ENCODE results near the gene NDEL1. TPM values are rescaled to one million over a fixed set of nuclear protein-coding genes. Genes with fewer than 3 reads are reported as not detected.

The NDEL1 gene
- total RNA-seq, 1 experiment from 2014 or later = 39.2 TPM

- ATAC-seq (no peak), DNase-seq (ENCODE audit: low read depth, low spot score) (no peak)
- no peak overlapping the region for H2AFZ ChIP-seq (ENCODE audit: low read depth, low read length, poor library complexity, severe bottlenecking)
- no TSS peak for BruUV-seq (replicated peaks)
- TF ChIP-seq ATF3 (IDR thresholded peaks at IDR 0.05) (no peak), EGR1 (IDR thresholded peaks at IDR 0.05; ENCODE audit: low read depth) (no peak), EZH2 (IDR thresholded peaks at IDR 0.05) (no peak)
- no peak overlapping the region for H3K4me3 ChIP-seq (replicated peaks in 1 of 2; ENCODE audit: low read depth in 1 of 2, low read length in 2 of 2)
- H3K36me3 ChIP-seq (ENCODE audit: control insufficient read depth in 1 of 2, insufficient read depth in 2 of 2, low read length in 2 of 2) = peaks cover 13 to 27% of the 10 kb centered on the region in 2 experiments; a peak in 3 of 4 replicates
- no peak overlapping the region for H3K4me2 ChIP-seq (ENCODE audit: low read length)
- H3K9me3 ChIP-seq (ENCODE audit: control insufficient read depth in 1 of 2, insufficient read depth in 1 of 2, low read depth in 1 of 2, low read length in 2 of 2) = no peaks in the 10 kb centered on the region
- no peaks in the 10 kb centered on the region for H3K9me2 ChIP-seq (ENCODE audit: insufficient read depth)
- POLR2A ChIA-PET = no interaction called here
- no peak overlapping the region for H3K27ac ChIP-seq (ENCODE audit: low read depth, low read length)
- intact Hi-C loops (cut with micrococcal nuclease) = no loop called here
- peaks cover 95% of the 10 kb centered on the region for H3K79me2 ChIP-seq (ENCODE audit: insufficient read depth, low read length)
- CTCF ChIA-PET = no interaction called here
- no peak overlapping the region for H3K9ac ChIP-seq (ENCODE audit: low read length)
- peaks cover 8% of the 10 kb centered on the region; the same call in 1 of the 2 replicates for H4K20me1 ChIP-seq (ENCODE audit: insufficient read depth)
- H3K4me1 ChIP-seq (ENCODE audit: control insufficient read depth in 1 of 2, insufficient read depth in 2 of 2, low read length in 2 of 2) = peaks cover 6 to 9% of the 10 kb centered on the region in 2 experiments
- H3K27me3 ChIP-seq (ENCODE audit: insufficient read depth, low read length) = no peaks in the 10 kb centered on the region
- RAD21 ChIA-PET (ENCODE audit: low non-redundant PET in 1 of 2, low total read pairs in 2 of 2, uncharacterized antibody in 2 of 2, unreplicated experiment in 2 of 2) = no interaction called here
These were observed 6.0 kb downstream of the NDEL1 start for GRCh38 chr17:8441690-8442089.

- intact Hi-C loops (cut with micrococcal nuclease) = no loop called here
- Histone ChIP-seq H3K36me3 (ENCODE audit: control insufficient read depth in 1 of 2, insufficient read depth in 2 of 2, low read length in 2 of 2) (peaks cover 16 to 30% of the 10 kb centered on the region in 2 experiments; a peak in 3 of 4 replicates), H4K20me1 (ENCODE audit: insufficient read depth) (peaks cover 8% of the 10 kb centered on the region; the same call in 1 of the 2 replicates), H3K79me2 (ENCODE audit: insufficient read depth, low read length) (peaks cover 92% of the 10 kb centered on the region), H3K9me3 (ENCODE audit: control insufficient read depth in 1 of 2, insufficient read depth in 1 of 2, low read depth in 1 of 2, low read length in 2 of 2) (no peaks in the 10 kb centered on the region), H2AFZ (ENCODE audit: low read depth, low read length, poor library complexity, severe bottlenecking) (no peak overlapping the region), H3K9me2 (ENCODE audit: insufficient read depth) (no peaks in the 10 kb centered on the region), H3K27me3 (ENCODE audit: insufficient read depth, low read length) (no peaks in the 10 kb centered on the region), H3K9ac (ENCODE audit: low read length) (no peak overlapping the region), H3K4me3 (replicated peaks in 1 of 2; ENCODE audit: low read depth in 1 of 2, low read length in 2 of 2) (no peak overlapping the region), H3K27ac (ENCODE audit: low read depth, low read length) (no peak overlapping the region), H3K4me1 (ENCODE audit: control insufficient read depth in 1 of 2, insufficient read depth in 2 of 2, low read length in 2 of 2) (peaks cover 2 to 3% of the 10 kb centered on the region in 2 experiments; a peak in 2 of 4 replicates), H3K4me2 (ENCODE audit: low read length) (no peak overlapping the region)
- BruUV-seq (replicated peaks) = no TSS peak
- ChIA-PET CTCF (no interaction called here), RAD21 (ENCODE audit: low non-redundant PET in 1 of 2, low total read pairs in 2 of 2, uncharacterized antibody in 2 of 2, unreplicated experiment in 2 of 2) (no interaction called here), POLR2A (no interaction called here)
- DNase-seq (ENCODE audit: low read depth, low spot score) = no peak
- no peak for ATAC-seq
- no peak for TF ChIP-seq EGR1 (IDR thresholded peaks at IDR 0.05; ENCODE audit: low read depth)
- TF ChIP-seq POLR2AphosphoS5 (IDR thresholded peaks at IDR 0.05; ENCODE audit: low read depth, low read length) = no peak
- no peak for TF ChIP-seq ZBTB33 (IDR thresholded peaks at IDR 0.05; ENCODE audit: extremely low read depth, insufficient replicate concordance, low read length)
- TF ChIP-seq EZH2phosphoT487 (IDR thresholded peaks at IDR 0.05; ENCODE audit: borderline replicate concordance) = no peak
- no peak for TF ChIP-seq CEBPB (IDR thresholded peaks at IDR 0.05; ENCODE audit: low read depth)
- no peak for TF ChIP-seq EZH2 (IDR thresholded peaks at IDR 0.05)
- no peak for TF ChIP-seq SRF (IDR thresholded peaks at IDR 0.05; ENCODE audit: low read depth)
- TF ChIP-seq SP1 (IDR thresholded peaks at IDR 0.05; ENCODE audit: low read depth) = no peak
- no peak for TF ChIP-seq CBX3 (IDR thresholded peaks at IDR 0.05; ENCODE audit: low read depth)
- no peak for TF ChIP-seq MAX (IDR thresholded peaks at IDR 0.05)
- no peak for TF ChIP-seq FOSL1 (IDR thresholded peaks at IDR 0.05; ENCODE audit: low read depth)
- no peak for TF ChIP-seq SIN3A (IDR thresholded peaks at IDR 0.05; ENCODE audit: low read depth)
- no peak for TF ChIP-seq ZFX (IDR thresholded peaks at IDR 0.05)
- no peak for TF ChIP-seq ELF1 (IDR thresholded peaks at IDR 0.05; ENCODE audit: borderline replicate concordance, low read depth)
- no peak for TF ChIP-seq ZNF274 (IDR thresholded peaks at IDR 0.05; ENCODE audit: low read depth, low read length)
- TF ChIP-seq YY1 (IDR thresholded peaks at IDR 0.05; ENCODE audit: extremely low read depth, insufficient replicate concordance, low read depth, low read length) = no peak
- TF ChIP-seq RAD21 (IDR thresholded peaks at IDR 0.05; ENCODE audit: low read depth) = no peak
- TF ChIP-seq CTCF (IDR thresholded peaks at IDR 0.05 in 2 of 3, conservative IDR thresholded peaks at IDR 0.05 in 1 of 3; ENCODE audit: borderline replicate concordance in 1 of 3, insufficient read depth in 1 of 3, low read depth in 2 of 3, low read length in 2 of 3) = no peak
These were observed 6.6 kb downstream of the NDEL1 start for GRCh38 chr17:8442310-8442709.

Data from HCT116 (cell line).